WTC11 (cell line): ENCODE data around the gene AGBL4. TPM values are rescaled to one million over a fixed set of nuclear protein-coding genes. Genes with fewer than 3 reads are reported as not detected.

ENCODE experiments used
- ATAC-seq: fragments of 200-7000 bp; cut with Tn5 transposase; 2 replicates; pipeline ENCODE4 v1.10.0; 2021; ENCODE audit warnings: mild to moderate bottlenecking, moderate library complexity
- CTCF ChIA-PET: fragments of 300-600 bp; sonication (Branson Sonifier 250); formaldehyde crosslinking; loops from one replicate; lab custom pipeline; 2021; ENCODE audit warnings: antibody characterized with exemption; lab: Charles Lee
- POLR2A ChIA-PET: fragments of 350-600 bp; sonication (Branson Sonifier 250); formaldehyde crosslinking; loops from one replicate; lab custom pipeline; 2021; ENCODE audit warnings: antibody characterized with exemption; lab: Charles Lee
- DNase-seq: peaks from one replicate; pipeline ENCODE4 v3.0.0; 2021; ENCODE audit warnings: low spot score
- H3K27ac Mint-ChIP-seq: 2 replicates; pipeline ENCODE4 v1.8.0; 2021; ENCODE audit warnings: mixed read lengths
- H3K27me3 Mint-ChIP-seq: 2 replicates; pipeline ENCODE4 v1.8.0; 2021; ENCODE audit warnings: low read depth, mild to moderate bottlenecking, moderate library complexity, mixed read lengths
- H3K36me3 Mint-ChIP-seq: 2 replicates; pipeline ENCODE4 v1.8.0; 2021; ENCODE audit warnings: mixed read lengths
- H3K4me1 Mint-ChIP-seq: 2 replicates; pipeline ENCODE4 v1.8.0; 2022; ENCODE audit warnings: mixed read lengths
- H3K4me3 Mint-ChIP-seq: 2 replicates; pipeline ENCODE4 v1.8.0; 2021; ENCODE audit warnings: mild to moderate bottlenecking, moderate library complexity, mixed read lengths
- H3K9me3 Mint-ChIP-seq: 2 replicates; pipeline ENCODE4 v1.8.0; 2021; ENCODE audit warnings: mixed read lengths
- ELF4 ChIP-seq: sonication (generic); formaldehyde crosslinking; IDR thresholded peaks from 2 replicates; pipeline ENCODE4 v1.8.1; 2022; ENCODE audit warnings: low read depth, mild to moderate bottlenecking, moderate library complexity, missing genetic modification reagents
- JUN ChIP-seq: sonication (generic); formaldehyde crosslinking; IDR thresholded peaks from 2 replicates; pipeline ENCODE4 v1.8.0; 2023; ENCODE audit warnings: mild to moderate bottlenecking, missing genetic modification reagents
- KAT7 ChIP-seq: sonication (generic); formaldehyde crosslinking; IDR thresholded peaks from 2 replicates; pipeline ENCODE4 v1.8.1; 2023; ENCODE audit warnings: missing genetic modification reagents, mild to moderate bottlenecking, borderline replicate concordance
- MXD4 ChIP-seq: fragments of 250-450 bp; sonication (Bioruptor Pico); IDR thresholded peaks from 2 replicates; pipeline ENCODE4 v1.8.0; 2021; ENCODE audit warnings: mild to moderate bottlenecking, moderate library complexity, borderline replicate concordance
- MYBL2 ChIP-seq: sonication (generic); formaldehyde crosslinking; IDR thresholded peaks from 2 replicates; pipeline ENCODE4 v1.8.1; 2023; ENCODE audit warnings: mild to moderate bottlenecking, moderate library complexity, missing genetic modification reagents
- NFE2L1 ChIP-seq: sonication (generic); formaldehyde crosslinking; IDR thresholded peaks from 2 replicates; pipeline ENCODE4 v1.8.1; 2023; ENCODE audit warnings: missing genetic modification reagents
- NR1H2 ChIP-seq: sonication (generic); formaldehyde crosslinking; IDR thresholded peaks from 2 replicates; pipeline ENCODE4 v1.9.0; 2021; ENCODE audit warnings: mild to moderate bottlenecking, moderate library complexity, missing genetic modification reagents
- PRRX2 ChIP-seq: fragments of 250-450 bp; sonication (Bioruptor Pico); IDR thresholded peaks from 2 replicates; pipeline ENCODE4 v1.8.0; 2021; ENCODE audit warnings: mild to moderate bottlenecking
- TEAD1 ChIP-seq: sonication (generic); formaldehyde crosslinking; IDR thresholded peaks from 2 replicates; pipeline ENCODE4 v1.8.0; 2022; ENCODE audit warnings: mild to moderate bottlenecking, missing genetic modification reagents
- ZNF121 ChIP-seq: sonication (generic); formaldehyde crosslinking; IDR thresholded peaks from 2 replicates; pipeline ENCODE4 v1.8.0; 2023; ENCODE audit warnings: missing genetic modification reagents
- ZNF263 ChIP-seq: sonication (generic); formaldehyde crosslinking; IDR thresholded peaks from 2 replicates; pipeline ENCODE4 v1.8.1; 2022; ENCODE audit warnings: low read depth, mild to moderate bottlenecking, moderate library complexity, missing genetic modification reagents
- total RNA-seq: library from RNA; stranded (reverse); gene quantifications from 3 replicates; pipeline ENCODE4 v1.2.3, GENCODE V29; 2021
- TF ChIP-seq, protein P1 (sequence below): sonication (generic); formaldehyde crosslinking; IDR thresholded peaks from 2 replicates; pipeline ENCODE4 v1.8.0; 2022; ENCODE audit warnings: mild to moderate bottlenecking, missing genetic modification reagents
- TF ChIP-seq, protein P2 (sequence below): fragments of 200-600 bp; IDR thresholded peaks from 2 replicates; pipeline ENCODE4 v1.8.0; 2022; ENCODE audit warnings: antibody characterized with exemption
- TF ChIP-seq, protein P3 (sequence below): sonication (generic); formaldehyde crosslinking; IDR thresholded peaks from 2 replicates; pipeline ENCODE4 v1.8.1; 2022; ENCODE audit warnings: mild to moderate bottlenecking, moderate library complexity, missing genetic modification reagents
- TF ChIP-seq, protein P4 (sequence below): fragments of 250-450 bp; sonication (Bioruptor Pico); IDR thresholded peaks from 2 replicates; pipeline ENCODE4 v1.9.0; 2021; ENCODE audit warnings: moderate library complexity, mild to moderate bottlenecking, inconsistent platforms, borderline replicate concordance
- TF ChIP-seq, protein P5 (sequence below): sonication (generic); formaldehyde crosslinking; conservative IDR thresholded peaks from 2 replicates; pipeline ENCODE4 v1.8.1; 2023; ENCODE audit warnings: mild to moderate bottlenecking, low read depth, missing genetic modification reagents, moderate library complexity
- TF ChIP-seq, protein P6 (sequence below): sonication (generic); formaldehyde crosslinking; IDR thresholded peaks from 2 replicates; pipeline ENCODE4 v1.8.1; 2022; ENCODE audit warnings: missing genetic modification reagents, borderline replicate concordance
- TF ChIP-seq, protein P7 (sequence below): sonication (generic); formaldehyde crosslinking; IDR thresholded peaks from 2 replicates; pipeline ENCODE4 v1.8.1; 2023; ENCODE audit warnings: mild to moderate bottlenecking, missing genetic modification reagents

AGBL4 gene
- total RNA-seq, 1 experiment from 2014 or later: 0.87 TPM

DNA sequence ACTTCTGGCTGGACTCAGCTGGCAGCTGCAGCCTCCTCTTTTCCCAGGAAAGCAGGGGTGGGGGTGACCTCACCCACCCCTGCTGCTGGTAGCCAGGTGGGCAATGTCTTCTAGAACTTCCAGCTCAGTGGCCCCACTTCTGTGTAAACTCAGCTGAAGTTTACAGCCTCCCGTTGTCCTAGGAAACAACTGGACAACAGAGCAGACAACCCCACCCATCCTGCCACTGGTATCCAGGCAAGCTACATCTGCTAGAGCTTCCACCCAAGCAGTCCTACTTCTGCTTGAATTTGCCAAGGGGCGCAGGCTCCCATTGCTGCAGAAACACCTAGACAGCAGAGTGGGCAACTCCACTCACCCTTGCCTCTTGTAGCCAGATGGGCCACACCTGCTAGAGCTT, 937.4 kb downstream of the AGBL4 start:
- Mint-ChIP-seq H3K4me3 (no peak overlapping the region), H3K4me1 (no peaks in the 10 kb centered on the region), H3K9me3 (peaks cover 80% of the 10 kb centered on the region), H3K36me3 (peaks cover 28% of the 10 kb centered on the region), H3K27me3 (peaks cover 11% of the 10 kb centered on the region), H3K27ac (no peak overlapping the region)
- DNase-seq: no peak
- TF ChIP-seq MXD4 (CRISPR knock-in tag): no peak
- TF ChIP-seq, protein P1, sequence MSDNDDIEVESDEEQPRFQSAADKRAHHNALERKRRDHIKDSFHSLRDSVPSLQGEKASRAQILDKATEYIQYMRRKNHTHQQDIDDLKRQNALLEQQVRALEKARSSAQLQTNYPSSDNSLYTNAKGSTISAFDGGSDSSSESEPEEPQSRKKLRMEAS (CRISPR knock-in tag): no peak
- no peak for TF ChIP-seq ZNF263 (CRISPR knock-in tag)
- no peak for TF ChIP-seq PRRX2
- no peak for TF ChIP-seq TEAD1
- TF ChIP-seq, protein P2, sequence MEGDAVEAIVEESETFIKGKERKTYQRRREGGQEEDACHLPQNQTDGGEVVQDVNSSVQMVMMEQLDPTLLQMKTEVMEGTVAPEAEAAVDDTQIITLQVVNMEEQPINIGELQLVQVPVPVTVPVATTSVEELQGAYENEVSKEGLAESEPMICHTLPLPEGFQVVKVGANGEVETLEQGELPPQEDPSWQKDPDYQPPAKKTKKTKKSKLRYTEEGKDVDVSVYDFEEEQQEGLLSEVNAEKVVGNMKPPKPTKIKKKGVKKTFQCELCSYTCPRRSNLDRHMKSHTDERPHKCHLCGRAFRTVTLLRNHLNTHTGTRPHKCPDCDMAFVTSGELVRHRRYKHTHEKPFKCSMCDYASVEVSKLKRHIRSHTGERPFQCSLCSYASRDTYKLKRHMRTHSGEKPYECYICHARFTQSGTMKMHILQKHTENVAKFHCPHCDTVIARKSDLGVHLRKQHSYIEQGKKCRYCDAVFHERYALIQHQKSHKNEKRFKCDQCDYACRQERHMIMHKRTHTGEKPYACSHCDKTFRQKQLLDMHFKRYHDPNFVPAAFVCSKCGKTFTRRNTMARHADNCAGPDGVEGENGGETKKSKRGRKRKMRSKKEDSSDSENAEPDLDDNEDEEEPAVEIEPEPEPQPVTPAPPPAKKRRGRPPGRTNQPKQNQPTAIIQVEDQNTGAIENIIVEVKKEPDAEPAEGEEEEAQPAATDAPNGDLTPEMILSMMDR: no peak
- TF ChIP-seq, protein P3, sequence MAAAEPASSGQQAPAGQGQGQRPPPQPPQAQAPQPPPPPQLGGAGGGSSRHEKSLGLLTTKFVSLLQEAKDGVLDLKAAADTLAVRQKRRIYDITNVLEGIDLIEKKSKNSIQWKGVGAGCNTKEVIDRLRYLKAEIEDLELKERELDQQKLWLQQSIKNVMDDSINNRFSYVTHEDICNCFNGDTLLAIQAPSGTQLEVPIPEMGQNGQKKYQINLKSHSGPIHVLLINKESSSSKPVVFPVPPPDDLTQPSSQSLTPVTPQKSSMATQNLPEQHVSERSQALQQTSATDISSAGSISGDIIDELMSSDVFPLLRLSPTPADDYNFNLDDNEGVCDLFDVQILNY (CRISPR knock-in tag): no peak
- TF ChIP-seq NR1H2: no peak
- no peak for TF ChIP-seq JUN (CRISPR knock-in tag)
- TF ChIP-seq, protein P4, sequence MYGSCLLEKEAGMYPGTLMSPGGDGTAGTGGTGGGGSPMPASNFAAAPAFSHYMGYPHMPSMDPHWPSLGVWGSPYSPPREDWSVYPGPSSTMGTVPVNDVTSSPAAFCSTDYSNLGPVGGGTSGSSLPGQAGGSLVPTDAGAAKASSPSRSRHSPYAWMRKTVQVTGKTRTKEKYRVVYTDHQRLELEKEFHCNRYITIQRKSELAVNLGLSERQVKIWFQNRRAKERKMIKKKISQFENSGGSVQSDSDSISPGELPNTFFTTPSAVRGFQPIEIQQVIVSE: no peak
- TF ChIP-seq, protein P5, sequence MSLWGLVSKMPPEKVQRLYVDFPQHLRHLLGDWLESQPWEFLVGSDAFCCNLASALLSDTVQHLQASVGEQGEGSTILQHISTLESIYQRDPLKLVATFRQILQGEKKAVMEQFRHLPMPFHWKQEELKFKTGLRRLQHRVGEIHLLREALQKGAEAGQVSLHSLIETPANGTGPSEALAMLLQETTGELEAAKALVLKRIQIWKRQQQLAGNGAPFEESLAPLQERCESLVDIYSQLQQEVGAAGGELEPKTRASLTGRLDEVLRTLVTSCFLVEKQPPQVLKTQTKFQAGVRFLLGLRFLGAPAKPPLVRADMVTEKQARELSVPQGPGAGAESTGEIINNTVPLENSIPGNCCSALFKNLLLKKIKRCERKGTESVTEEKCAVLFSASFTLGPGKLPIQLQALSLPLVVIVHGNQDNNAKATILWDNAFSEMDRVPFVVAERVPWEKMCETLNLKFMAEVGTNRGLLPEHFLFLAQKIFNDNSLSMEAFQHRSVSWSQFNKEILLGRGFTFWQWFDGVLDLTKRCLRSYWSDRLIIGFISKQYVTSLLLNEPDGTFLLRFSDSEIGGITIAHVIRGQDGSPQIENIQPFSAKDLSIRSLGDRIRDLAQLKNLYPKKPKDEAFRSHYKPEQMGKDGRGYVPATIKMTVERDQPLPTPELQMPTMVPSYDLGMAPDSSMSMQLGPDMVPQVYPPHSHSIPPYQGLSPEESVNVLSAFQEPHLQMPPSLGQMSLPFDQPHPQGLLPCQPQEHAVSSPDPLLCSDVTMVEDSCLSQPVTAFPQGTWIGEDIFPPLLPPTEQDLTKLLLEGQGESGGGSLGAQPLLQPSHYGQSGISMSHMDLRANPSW: no peak
- TF ChIP-seq ELF4 (CRISPR knock-in tag): no peak
- TF ChIP-seq NFE2L1 (CRISPR knock-in tag): no peak
- TF ChIP-seq ZNF121 (CRISPR knock-in tag): no peak
- no peak for TF ChIP-seq MYBL2 (CRISPR knock-in tag)
- TF ChIP-seq, protein P6, sequence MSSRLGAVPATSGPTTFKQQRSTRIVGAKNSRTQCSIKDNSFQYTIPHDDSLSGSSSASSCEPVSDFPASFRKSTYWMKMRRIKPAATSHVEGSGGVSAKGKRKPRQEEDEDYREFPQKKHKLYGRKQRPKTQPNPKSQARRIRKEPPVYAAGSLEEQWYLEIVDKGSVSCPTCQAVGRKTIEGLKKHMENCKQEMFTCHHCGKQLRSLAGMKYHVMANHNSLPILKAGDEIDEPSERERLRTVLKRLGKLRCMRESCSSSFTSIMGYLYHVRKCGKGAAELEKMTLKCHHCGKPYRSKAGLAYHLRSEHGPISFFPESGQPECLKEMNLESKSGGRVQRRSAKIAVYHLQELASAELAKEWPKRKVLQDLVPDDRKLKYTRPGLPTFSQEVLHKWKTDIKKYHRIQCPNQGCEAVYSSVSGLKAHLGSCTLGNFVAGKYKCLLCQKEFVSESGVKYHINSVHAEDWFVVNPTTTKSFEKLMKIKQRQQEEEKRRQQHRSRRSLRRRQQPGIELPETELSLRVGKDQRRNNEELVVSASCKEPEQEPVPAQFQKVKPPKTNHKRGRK (CRISPR knock-in tag): no peak
- TF ChIP-seq KAT7 (CRISPR knock-in tag): no peak
- ChIA-PET CTCF (no interaction called here), POLR2A (no interaction called here)
- no peak for ATAC-seq

DNA sequence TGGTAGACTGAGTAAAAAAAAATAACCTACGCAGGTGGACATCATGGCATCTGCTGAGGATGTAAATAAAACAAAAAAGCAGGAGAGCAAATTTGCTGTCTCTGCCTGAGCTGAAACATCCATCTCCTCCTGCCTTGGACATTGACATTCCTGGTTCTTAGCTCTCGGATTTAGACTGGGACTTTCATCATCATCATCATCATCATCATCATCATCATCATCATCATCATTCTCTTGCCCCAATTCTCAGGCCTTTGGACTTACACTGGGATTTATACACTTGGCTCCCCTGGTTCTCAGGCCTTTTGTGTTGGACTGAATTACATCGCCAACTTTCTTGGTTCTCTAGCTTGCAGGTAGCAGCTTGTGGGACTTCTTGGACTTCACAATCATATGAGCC, 938.7 kb downstream of the AGBL4 start:
- ChIA-PET CTCF (no interaction called here), POLR2A (no interaction called here)
- no peak for DNase-seq
- peaks cover 74% of the 10 kb centered on the region for H3K9me3 Mint-ChIP-seq
- no peak overlapping the region for H3K4me3 Mint-ChIP-seq
- ATAC-seq: no peak
- H3K4me1 Mint-ChIP-seq: no peaks in the 10 kb centered on the region
- TF ChIP-seq, protein P7, sequence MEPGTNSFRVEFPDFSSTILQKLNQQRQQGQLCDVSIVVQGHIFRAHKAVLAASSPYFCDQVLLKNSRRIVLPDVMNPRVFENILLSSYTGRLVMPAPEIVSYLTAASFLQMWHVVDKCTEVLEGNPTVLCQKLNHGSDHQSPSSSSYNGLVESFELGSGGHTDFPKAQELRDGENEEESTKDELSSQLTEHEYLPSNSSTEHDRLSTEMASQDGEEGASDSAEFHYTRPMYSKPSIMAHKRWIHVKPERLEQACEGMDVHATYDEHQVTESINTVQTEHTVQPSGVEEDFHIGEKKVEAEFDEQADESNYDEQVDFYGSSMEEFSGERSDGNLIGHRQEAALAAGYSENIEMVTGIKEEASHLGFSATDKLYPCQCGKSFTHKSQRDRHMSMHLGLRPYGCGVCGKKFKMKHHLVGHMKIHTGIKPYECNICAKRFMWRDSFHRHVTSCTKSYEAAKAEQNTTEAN: no peak
- H3K27me3 Mint-ChIP-seq: peaks cover 11% of the 10 kb centered on the region
- no peak overlapping the region for H3K27ac Mint-ChIP-seq
- peaks cover 28% of the 10 kb centered on the region for H3K36me3 Mint-ChIP-seq
